HK-2 (cell line): ENCODE results near the gene UNC45A.
"Not testable (repeated sequence)": the region's sequence is repeated elsewhere in the genome, so short reads cannot be mapped to it uniquely, and the experiment has no call there.

Experiments used
- DNase-seq: peaks from one replicate; pipeline ENCODE4 v3.0.0-alpha.2; 2018; ENCODE audit not compliant: unreplicated experiment

The UNC45A gene, protein sequence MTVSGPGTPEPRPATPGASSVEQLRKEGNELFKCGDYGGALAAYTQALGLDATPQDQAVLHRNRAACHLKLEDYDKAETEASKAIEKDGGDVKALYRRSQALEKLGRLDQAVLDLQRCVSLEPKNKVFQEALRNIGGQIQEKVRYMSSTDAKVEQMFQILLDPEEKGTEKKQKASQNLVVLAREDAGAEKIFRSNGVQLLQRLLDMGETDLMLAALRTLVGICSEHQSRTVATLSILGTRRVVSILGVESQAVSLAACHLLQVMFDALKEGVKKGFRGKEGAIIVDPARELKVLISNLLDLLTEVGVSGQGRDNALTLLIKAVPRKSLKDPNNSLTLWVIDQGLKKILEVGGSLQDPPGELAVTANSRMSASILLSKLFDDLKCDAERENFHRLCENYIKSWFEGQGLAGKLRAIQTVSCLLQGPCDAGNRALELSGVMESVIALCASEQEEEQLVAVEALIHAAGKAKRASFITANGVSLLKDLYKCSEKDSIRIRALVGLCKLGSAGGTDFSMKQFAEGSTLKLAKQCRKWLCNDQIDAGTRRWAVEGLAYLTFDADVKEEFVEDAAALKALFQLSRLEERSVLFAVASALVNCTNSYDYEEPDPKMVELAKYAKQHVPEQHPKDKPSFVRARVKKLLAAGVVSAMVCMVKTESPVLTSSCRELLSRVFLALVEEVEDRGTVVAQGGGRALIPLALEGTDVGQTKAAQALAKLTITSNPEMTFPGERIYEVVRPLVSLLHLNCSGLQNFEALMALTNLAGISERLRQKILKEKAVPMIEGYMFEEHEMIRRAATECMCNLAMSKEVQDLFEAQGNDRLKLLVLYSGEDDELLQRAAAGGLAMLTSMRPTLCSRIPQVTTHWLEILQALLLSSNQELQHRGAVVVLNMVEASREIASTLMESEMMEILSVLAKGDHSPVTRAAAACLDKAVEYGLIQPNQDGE

DNA sequence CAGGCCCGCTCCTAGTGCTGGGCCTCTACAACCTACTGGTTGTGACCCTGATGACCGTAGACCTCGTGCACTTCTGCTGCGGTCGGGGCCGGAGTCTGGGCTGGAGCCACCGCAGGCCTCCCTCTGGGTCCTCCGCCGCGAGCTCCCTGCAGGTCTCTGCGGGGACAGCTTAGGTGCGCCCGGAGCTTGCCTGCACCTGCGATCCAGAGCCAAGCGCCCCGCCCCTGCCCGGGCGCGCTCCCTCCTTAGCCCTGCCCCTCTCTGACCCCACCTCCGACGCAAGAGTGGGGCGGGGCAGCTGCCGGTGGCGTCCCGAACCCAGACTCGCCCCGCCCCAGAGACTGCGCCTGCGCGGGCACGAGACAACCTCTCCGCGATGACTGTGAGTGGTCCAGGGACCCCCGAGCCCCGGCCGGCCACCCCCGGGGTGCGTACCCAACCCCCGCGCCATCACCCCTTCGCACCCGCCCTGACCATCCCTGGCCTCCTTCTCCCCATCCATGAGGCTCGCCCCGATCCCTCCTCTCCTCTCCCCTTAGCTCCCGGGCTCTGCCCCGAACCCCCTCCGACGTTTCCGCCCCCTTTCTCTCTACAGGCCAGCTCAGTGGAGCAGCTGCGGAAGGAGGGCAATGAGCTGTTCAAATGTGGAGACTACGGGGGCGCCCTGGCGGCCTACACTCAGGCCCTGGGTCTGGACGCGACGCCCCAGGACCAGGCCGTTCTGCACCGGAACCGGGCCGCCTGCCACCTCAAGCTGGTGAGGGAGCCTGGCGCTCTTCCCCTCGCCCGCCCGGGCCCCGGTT, at the start of gene UNC45A:
Gene UNC45A, plus strand, starts transcription at position 337 of the 803 bp plus-strand sequence. Its CDS starts 40 bp downstream, at position 377.
- peak; percentile 81 for DNase-seq

DNA sequence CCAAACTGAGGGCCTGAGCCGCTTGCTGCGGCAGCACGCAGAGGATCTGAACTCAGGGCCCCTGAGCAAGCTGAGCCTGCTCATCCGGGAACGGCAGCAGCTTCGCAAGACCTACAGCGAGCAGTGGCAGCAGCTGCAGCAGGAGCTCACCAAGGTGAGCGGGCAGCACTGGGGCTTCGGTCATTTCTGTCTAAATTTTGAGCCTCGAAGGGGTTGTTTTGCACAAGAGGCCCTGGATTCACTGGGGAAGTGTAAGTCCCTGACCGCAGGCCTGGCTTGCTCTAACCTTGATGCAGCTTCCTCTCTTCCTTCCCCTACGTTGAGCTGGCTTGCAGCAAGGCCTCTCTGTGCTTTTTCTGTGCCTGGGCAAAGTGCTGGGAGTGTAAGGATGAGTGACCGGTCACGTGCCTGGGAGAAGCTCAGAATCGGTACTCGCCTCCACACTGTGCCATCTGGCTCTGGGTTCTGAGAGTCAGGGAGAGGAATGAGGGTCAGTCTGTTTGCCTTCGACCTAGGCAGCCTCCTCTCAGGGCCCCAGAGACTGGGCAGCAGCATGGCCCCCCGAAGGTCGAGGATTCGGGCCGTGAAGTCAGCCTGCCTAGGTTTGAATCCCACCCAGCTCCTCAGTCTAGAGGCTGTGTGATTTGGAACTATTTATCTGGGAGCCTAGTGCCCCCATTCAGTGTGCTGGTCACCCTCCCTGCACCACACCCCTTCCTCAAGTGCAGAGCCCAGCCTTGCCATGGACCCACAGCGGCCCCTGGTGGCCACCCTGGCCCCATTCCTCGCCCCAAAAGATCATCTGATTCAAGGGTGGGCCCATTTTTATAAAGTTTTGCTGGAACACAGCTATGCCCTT, 49.4 kb upstream of the UNC45A start:
- DNase-seq: peak; percentile 47

DNA sequence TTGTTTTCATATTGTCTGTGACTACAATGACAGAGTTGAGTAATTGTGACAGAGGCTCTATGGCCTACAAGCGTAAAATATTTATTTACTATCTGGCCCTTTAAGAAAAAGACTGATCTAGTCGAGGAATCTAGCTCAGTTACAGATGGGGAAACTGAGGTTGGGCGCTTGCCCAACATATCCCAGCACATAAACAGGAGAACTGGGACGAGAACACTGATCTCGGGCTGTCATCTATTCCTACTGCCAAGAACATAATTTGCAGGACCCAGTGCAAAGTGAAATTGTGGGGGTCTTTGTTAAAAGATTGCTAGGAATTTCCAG, 48.8 kb upstream of the UNC45A start:
- no peak for DNase-seq

DNA sequence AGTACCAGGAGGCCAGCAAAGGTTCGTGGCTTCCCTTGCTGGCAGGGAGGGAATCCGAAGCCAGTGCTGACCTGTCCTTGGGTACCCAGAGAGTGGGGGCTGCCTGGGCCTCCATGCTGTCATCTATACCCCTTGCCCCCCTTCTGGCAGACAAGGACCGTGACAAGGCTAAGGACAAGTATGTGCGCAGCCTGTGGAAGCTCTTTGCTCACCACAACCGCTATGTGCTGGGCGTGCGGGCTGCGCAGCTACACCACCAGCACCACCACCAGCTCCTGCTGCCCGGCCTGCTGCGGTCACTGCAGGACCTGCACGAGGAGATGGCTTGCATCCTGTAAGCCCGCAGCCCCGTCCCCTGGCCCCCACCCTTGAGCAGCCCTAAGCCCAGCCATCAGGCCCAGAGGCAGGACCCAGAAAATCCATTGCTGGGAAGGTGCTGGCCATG, 48.0 kb upstream of the UNC45A start:
- DNase-seq: no peak

DNA sequence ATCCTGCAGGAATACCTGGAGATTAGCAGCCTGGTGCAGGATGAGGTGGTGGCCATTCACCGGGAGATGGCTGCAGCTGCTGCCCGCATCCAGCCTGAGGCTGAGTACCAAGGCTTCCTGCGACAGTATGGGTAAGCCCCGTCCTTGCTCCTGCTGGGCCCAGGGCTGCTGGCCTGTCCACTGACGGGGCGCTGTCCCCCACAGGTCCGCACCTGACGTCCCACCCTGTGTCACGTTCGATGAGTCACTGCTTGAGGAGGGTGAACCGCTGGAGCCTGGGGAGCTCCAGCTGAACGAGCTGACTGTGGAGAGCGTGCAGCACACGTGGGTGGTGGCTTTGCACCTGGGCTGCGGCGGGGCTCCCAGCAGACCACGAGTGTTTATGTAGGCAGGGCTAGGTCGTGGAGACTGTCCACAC, 45.8 kb upstream of the UNC45A start:
- DNase-seq: no peak

DNA sequence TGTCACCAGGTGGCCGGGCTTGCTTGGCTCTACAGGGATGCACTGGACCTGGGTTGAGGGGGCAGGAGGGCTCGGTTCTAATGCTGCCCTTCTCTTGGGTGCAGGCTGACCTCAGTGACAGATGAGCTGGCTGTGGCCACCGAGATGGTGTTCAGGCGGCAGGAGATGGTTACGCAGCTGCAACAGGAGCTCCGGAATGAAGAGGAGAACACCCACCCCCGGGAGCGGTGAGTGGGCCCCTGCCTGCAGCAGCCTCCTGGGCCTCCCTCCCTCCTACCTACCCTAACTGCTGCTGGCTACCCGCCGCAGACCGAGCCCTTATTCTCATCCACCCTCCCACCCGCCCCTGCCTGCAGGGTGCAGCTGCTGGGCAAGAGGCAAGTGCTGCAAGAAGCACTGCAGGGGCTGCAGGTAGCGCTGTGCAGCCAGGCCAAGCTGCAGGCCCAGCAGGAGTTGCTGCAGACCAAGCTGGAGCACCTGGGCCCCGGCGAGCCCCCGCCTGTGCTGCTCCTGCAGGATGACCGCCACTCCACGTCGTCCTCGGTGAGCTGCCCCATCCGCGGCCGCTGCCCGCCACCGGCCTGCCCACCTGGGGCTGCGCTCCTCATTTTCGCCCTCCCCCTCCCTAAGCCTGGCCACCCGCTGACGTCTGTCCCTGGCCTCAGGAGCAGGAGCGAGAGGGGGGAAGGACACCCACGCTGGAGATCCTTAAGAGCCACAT, 45.2 kb upstream of the UNC45A start:
- DNase-seq: no peak

DNA sequence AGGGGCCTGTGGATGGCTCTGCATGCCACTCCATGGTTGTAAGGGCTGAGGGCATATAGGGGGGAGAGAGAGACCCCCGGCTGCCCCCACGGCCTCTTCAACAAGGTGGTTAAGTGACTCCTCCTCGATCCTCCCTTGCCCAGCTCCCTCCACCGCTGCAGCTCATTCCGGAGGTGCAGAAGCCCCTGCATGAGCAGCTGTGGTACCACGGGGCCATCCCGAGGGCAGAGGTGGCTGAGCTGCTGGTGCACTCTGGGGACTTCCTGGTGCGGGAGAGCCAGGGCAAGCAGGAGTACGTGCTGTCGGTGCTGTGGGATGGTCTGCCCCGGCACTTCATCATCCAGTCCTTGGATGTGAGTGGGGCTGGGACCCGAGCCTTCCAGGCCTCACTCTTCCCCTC, 44.2 kb upstream of the UNC45A start:
- no peak for DNase-seq

DNA sequence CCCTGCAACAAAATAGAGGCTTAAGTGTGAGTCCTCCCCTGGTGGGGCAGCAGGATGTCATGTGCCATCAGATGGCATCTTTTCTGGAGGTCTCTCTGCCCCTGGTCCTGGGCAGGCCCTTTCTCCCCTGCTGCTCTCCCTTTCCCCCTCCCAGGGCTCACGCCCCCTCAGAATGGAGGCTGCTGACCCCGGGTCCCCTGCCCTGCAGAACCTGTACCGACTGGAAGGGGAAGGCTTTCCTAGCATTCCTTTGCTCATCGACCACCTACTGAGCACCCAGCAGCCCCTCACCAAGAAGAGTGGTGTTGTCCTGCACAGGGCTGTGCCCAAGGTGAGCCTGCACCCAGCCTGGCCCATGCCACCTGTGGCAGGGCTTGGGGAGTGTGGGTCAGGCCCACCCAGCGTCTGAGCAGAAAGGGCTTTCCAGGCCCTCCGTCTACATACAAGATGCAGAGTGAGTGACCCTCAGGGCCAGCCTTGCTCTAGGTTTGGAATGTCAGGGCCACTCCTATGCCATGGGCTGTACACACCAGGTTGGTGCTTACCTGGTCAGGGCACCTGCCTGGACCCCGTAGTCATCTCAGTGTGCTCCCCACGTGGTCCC, 43.6 kb upstream of the UNC45A start:
- no peak for DNase-seq

DNA sequence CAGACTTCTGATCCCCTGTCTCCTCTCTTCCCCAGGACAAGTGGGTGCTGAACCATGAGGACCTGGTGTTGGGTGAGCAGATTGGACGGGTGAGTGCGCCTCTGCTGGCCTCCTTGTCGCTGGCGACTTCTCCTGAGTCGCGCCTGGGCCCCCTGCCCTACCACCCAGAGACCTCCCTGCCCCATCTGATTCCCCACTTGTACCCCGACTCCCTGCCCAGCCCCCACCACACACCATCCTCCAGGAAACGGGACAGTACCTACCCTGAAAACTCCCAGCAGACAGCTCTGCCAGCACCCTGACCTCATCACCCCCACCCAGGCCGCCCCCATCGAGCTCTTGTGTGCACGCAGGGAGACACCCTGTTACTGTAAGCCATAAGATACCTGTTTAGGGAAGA, 43.1 kb upstream of the UNC45A start:
- no peak for DNase-seq

DNA sequence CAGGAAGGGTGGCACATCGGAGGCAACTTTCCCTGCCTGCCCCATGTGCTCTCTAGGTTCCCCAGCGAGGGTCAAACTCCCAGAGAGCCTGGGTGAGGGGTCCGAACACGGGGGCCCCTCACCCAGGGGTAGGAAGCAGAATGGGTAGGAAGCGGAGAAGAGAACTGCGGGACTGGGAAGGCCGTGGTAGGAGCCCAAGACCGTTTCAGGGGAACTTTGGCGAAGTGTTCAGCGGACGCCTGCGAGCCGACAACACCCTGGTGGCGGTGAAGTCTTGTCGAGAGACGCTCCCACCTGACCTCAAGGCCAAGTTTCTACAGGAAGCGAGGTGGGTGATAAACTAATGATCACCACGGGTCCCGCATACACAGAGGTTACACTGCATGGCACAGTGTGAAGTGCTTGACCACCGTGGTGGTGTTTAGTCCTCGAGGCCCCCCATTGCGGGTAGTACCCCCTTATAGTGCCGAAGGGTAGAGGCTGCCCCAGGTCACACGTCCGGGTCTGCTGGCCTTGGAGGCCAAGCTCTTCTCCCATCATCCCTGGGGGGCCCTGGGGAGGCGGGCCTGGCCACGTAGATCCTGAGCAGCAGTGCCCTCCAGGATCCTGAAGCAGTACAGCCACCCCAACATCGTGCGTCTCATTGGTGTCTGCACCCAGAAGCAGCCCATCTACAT, 42.4 kb upstream of the UNC45A start:
- DNase-seq: no peak

DNA sequence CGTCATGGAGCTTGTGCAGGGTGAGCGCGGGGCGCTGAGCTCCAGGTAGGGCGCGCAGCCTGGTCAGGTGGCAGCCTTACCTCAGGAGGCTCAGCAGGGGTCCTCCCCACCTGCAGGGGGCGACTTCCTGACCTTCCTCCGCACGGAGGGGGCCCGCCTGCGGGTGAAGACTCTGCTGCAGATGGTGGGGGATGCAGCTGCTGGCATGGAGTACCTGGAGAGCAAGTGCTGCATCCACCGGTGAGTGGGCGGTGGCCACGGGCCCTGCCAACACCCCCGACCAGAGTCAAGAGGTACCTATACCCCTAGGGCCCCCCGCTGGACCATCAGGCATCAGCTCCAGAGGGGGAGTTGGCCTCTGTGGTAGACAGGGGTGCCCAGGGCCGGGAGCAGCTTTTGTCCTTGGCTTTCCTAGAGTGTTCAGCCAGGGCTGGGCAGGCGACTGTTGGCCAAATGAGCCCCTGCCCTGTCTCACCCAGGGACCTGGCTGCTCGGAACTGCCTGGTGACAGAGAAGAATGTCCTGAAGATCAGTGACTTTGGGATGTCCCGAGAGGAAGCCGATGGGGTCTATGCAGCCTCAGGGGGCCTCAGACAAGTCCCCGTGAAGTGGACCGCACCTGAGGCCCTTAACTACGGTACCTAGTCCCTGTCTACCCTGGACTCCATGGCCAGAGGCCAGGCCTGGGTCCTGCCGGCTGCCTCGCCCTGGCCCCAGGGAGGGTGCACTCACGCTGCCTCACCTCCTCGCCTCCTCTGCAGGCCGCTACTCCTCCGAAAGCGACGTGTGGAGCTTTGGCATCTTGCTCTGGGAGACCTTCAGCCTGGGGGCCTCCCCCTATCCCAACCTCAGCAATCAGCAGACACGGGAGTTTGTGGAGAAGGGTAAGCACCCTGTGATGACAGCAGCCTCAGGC, 41.7 kb upstream of the UNC45A start:
- DNase-seq: no peak

DNA sequence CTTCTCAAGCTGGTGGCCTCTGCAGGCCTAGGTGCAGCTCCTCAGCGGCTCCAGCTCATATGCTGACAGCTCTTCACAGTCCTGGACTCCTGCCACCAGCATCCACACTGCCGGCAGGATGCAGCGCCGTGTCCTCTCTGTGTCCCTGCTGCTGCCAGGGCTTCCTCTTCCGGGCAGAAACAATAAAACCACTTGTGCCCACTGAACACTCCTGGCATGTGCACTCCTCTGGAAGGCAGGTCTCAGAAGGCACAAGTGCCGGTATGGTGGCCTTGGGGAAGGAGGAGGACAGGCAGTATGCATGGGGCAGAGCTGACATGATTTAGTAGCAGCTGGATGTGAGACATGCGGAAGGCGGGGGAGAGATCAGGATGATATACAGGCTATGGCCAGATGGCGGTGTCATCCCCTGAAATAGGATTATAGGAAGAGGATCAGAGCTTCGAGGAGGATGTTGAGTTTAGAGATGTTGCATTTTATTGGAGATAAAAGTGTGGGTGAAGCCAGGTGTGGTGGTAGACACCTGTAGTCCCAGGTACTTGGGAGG, 39.4 kb upstream of the UNC45A start:
- no peak for DNase-seq

DNA sequence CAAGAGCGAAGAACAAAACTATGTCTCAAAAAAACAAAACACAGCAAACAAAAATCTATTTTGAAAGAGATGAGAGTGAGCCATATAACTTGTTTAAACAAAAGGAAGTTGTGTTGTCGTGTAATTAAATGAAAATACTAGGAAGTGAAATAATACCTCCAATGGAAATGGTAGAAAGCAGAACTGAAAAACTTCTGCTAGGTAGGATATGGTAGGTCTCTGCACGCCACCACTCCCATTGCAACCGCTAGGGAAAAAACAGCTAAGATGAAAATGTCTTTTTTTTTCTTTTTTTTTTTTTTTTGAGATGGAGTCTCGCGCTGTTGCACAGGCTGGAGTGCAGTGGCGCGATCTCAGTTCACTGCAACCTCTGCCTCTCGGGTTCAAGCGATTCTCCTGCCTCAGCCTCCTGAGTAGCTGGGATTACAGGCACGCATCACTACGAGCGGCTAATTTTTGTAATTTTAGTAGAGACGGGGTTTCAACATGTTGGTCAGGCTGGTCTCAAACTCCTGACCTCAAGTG, 37.9 kb upstream of the UNC45A start:
- DNase-seq: not testable (repeated sequence)

DNA sequence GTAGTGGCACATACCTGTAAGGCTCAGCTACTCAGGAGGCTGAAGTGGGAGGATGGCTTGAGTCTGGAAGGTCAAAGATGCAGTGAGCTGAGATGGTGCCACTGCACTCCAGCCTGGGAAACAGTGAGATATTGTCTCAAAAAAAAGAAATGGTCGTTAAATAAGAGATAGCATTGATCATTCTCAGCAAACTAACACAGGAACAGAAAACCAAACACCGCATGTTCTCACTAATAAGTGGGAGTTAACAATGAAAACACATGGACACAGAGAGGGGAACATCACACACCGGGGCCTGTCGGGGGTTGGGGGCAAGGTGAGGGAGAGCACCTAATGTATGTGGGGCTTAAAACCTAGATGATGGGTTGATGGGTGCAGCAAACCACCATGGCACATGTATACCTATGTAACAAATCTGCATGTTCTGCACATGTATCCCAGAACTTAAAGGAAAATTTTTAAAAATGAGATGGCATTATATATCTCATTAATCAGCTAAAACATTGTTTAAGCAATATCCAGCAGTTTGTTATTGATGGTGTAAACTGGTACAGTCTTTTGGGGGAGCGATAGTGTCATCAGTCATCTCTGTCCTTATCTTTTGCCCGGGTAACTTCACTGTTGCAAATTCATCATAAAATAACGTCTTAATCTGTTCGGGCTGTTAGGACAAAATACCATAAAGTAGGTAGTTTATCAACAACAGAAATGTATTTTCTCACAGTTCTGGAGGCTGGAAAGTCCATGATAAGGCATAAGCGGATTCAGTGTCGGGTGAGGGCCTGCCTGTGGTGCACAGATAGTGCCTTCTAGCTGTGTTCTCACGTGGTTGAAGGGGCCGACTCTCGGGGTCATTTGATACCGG, 33.7 kb upstream of the UNC45A start:
- DNase-seq: no peak

DNA sequence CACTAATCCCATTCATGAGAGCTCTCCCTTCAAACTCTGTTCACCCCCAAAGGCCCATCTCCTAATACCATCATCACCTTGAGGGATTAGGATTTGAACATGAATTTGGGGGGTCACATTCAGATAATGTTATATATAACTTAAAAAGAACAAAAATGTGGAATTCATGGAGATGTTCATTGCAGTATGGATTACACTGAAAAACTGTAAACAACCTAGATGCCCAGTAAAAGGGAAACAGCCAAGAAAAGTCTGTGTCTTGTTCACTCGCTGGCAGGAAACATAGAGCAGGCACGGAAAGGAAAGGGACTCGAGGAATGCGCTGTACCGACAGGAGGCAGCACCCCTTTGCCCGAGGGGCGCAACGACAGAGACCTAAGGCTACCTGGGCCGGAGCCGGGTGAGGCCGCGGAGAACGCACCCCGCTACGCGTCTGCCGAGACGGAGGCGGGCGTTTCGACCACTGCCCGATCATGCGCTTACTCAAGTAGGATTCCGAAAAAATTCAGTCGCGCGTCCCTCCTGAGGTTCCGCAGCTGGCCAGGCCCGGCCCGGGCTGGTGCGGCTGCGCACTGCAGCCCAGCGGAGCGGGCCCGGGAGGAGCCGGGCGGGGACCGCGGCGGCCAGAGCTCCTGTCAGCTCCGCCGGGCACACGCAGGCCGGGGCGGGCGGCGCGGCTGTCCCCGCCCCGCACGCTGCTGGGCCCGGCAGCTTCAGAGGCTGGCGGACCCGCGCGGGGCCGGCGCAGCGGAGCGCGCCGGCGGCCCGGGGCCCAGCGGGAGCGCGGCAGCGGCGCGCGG, 32.8 kb upstream of the UNC45A start:
- peak; percentile 65 for DNase-seq
